Neural cell (in vitro differentiated cells): ENCODE data around the gene SMARCD1. TPM values are rescaled to one million over a fixed set of nuclear protein-coding genes. Genes with fewer than 3 reads are reported as not detected.

Source experiments
- H2AFZ ChIP-seq: fragments of 200-600, 300-800 bp; sonication (generic), shearing (Covaris generic); 2 replicates; pipeline ENCODE4 v1.6.0; 2014; ENCODE audit warnings: low read depth, mild to moderate bottlenecking, antibody characterized with exemption, low read length, moderate library complexity
- H3F3A ChIP-seq: fragments of 200-600 bp; shearing (Covaris generic); 2 replicates; pipeline ENCODE4 v1.6.1; 2016; ENCODE audit warnings: mild to moderate bottlenecking, moderate library complexity, mixed read lengths, antibody characterized with exemption, low read length; ENCODE audit not compliant: insufficient read depth, poor library complexity, severe bottlenecking
- H3K27ac ChIP-seq: fragments of 200-600, 300-800 bp; sonication (generic), shearing (Covaris generic); 2 replicates; pipeline ENCODE4 v1.5.1; 2014; ENCODE audit warnings: mild to moderate bottlenecking, low read length, moderate library complexity
- H3K27me3 ChIP-seq: fragments of 300-800, 200-600 bp; sonication (generic), shearing (Covaris generic); 2 replicates; pipeline ENCODE4 v1.6.0; 2014; ENCODE audit warnings: mild to moderate bottlenecking, low read depth, low read length, moderate library complexity; ENCODE audit not compliant: insufficient read depth
- H3K36me3 ChIP-seq: fragments of 300-800, 200-600 bp; sonication (generic), shearing (Covaris generic); 2 replicates; pipeline ENCODE4 v1.5.1; 2014; ENCODE audit warnings: mild to moderate bottlenecking, antibody characterized with exemption, low read length, moderate library complexity; ENCODE audit not compliant: insufficient read depth
- H3K4me2 ChIP-seq: fragments of 300-800, 200-600 bp; sonication (generic), shearing (Covaris generic); 2 replicates; pipeline ENCODE4 v1.6.0; 2014; ENCODE audit warnings: mild to moderate bottlenecking, low read length
- H3K4me3 ChIP-seq: fragments of 300-800, 200-600 bp; sonication (generic), shearing (Covaris generic); 2 replicates; pipeline ENCODE4 v1.5.1; 2014; ENCODE audit warnings: mild to moderate bottlenecking, low read length, moderate library complexity
- H3K79me2 ChIP-seq: fragments of 200-600 bp; shearing (Covaris generic); replicated peaks from 2 replicates; pipeline ENCODE4 v1.6.0; 2014; ENCODE audit warnings: mild to moderate bottlenecking, low read length, moderate library complexity; ENCODE audit not compliant: insufficient read depth
- H3K9ac ChIP-seq: fragments of 300-800, 200-600 bp; sonication (generic), shearing (Covaris generic); 2 replicates; pipeline ENCODE4 v1.6.1; 2016; ENCODE audit warnings: mild to moderate bottlenecking, low read length, mixed read lengths
- H3K9me2 ChIP-seq: fragments of 200-600 bp; shearing (Covaris generic); 2 replicates; pipeline ENCODE4 v1.6.1; 2016; ENCODE audit warnings: mild to moderate bottlenecking, low read length, mixed read lengths; ENCODE audit not compliant: insufficient read depth
- H3K9me3 ChIP-seq: fragments of 200-600, 300-800 bp; sonication (generic), shearing (Covaris generic); 2 replicates; pipeline ENCODE4 v1.6.1; 2016; ENCODE audit warnings: mild to moderate bottlenecking, mixed run types, low read length, moderate library complexity, mixed read lengths
- H4K20me1 ChIP-seq: fragments of 200-600 bp; shearing (Covaris generic); 2 replicates; pipeline ENCODE4 v1.6.1; 2016; ENCODE audit warnings: mild to moderate bottlenecking, mixed run types; ENCODE audit not compliant: insufficient read depth
- EP300 ChIP-seq: fragments of 450-650 bp; conservative IDR thresholded peaks from 2 replicates; pipeline ENCODE4 v1.6.1; 2014; ENCODE audit warnings: antibody characterized with exemption, mild to moderate bottlenecking, moderate library complexity; ENCODE audit not compliant: poor library complexity, severe bottlenecking
- EZH2 ChIP-seq: fragments of 200-600, 300-800 bp; shearing (Covaris generic), sonication (generic); IDR thresholded peaks from 2 replicates; pipeline ENCODE4 v1.6.1; 2014; ENCODE audit warnings: antibody characterized with exemption, low read length, borderline replicate concordance, mild to moderate bottlenecking; ENCODE audit not compliant: insufficient read depth, poor library complexity, severe bottlenecking
- MXI1 ChIP-seq: fragments of 450-650 bp; conservative IDR thresholded peaks from 2 replicates; pipeline ENCODE4 v1.6.1; 2014; ENCODE audit warnings: antibody characterized with exemption, mild to moderate bottlenecking; ENCODE audit not compliant: poor library complexity, severe bottlenecking
- POLR2AphosphoS5 ChIP-seq: IDR thresholded peaks from 2 replicates; pipeline ENCODE4 v1.6.1; 2012
- RAD21 ChIP-seq: fragments of 450-650 bp; conservative IDR thresholded peaks from 2 replicates; pipeline ENCODE4 v1.6.1; 2014; ENCODE audit warnings: antibody characterized with exemption, mild to moderate bottlenecking, moderate library complexity
- SMC3 ChIP-seq: fragments of 450-650 bp; conservative IDR thresholded peaks from 2 replicates; pipeline ENCODE4 v1.6.1; 2014; ENCODE audit warnings: antibody characterized with exemption, mild to moderate bottlenecking, moderate library complexity; ENCODE audit not compliant: poor library complexity
- TAF1 ChIP-seq: IDR thresholded peaks from 2 replicates; pipeline ENCODE4 v1.6.1; 2012; ENCODE audit warnings: low read depth
- polyA minus RNA-seq: library from RNA; depleted of rRNA, polyadenylated mRNA; stranded (reverse); fragments of >200 nt; gene quantifications from 2 replicates; pipeline ENCODE4 v1.2.3, GENCODE V29; 2014
- polyA plus RNA-seq: library from polyadenylated mRNA; depleted of rRNA; stranded (reverse); fragments of >200 nt; gene quantifications from 2 replicates; pipeline ENCODE4 v1.2.3, GENCODE V29; 2014
- TF ChIP-seq, protein P1 (sequence below): IDR thresholded peaks from 2 replicates; pipeline ENCODE4 v1.6.1; 2012; ENCODE audit warnings: borderline replicate concordance
- TF ChIP-seq, protein P2 (sequence below): fragments of 450-650 bp; IDR thresholded peaks from 2 replicates; pipeline ENCODE4 v1.5.1; 2014; ENCODE audit warnings: antibody characterized with exemption, mild to moderate bottlenecking, moderate library complexity; ENCODE audit not compliant: poor library complexity, severe bottlenecking

The SMARCD1 gene
- 90.9 and 117 TPM in 2 replicates for polyA plus RNA-seq
- polyA minus RNA-seq = 158 and 204 TPM in 2 replicates

DNA sequence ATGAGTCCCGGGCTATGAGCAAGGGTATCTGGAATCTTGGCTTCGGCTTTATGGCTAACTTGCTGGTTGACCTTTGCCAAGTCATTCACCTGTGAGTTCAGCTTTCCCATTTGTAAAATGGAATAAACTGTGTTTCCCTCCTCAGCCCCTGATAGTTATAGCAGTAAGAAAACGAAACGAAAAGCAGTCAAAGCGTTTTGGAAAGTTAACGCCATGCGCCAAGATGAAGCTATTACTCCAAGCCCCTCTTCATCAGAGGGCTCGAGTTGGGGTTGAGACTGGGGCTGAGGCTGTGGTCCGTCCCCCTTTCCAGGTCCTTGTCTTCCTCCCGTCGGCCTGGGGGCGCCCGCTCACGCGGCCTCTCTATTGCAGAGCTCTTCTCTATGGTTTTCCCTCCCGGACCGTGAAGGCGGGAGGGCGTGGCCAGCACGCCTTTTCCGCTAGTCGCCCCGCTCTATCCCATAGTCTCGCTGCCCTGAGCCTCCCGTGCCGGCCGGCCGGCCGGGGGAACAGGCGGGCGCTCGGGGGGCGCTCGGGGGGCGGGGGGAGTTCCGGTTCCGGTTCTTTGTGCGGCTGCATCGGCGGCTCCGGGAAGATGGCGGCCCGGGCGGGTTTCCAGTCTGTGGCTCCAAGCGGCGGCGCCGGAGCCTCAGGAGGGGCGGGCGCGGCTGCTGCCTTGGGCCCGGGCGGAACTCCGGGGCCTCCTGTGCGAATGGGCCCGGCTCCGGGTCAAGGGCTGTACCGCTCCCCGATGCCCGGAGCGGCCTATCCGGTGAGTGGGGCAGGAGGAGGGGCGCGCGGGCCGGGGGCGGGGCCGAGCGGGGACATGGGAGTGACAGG is at the start of gene SMARCD1:
TSS of gene SMARCD1 (plus strand) at position 568 of the 840 bp plus-strand sequence. CDS start at position 596, 28 bp downstream.
- TF ChIP-seq, protein P1, sequence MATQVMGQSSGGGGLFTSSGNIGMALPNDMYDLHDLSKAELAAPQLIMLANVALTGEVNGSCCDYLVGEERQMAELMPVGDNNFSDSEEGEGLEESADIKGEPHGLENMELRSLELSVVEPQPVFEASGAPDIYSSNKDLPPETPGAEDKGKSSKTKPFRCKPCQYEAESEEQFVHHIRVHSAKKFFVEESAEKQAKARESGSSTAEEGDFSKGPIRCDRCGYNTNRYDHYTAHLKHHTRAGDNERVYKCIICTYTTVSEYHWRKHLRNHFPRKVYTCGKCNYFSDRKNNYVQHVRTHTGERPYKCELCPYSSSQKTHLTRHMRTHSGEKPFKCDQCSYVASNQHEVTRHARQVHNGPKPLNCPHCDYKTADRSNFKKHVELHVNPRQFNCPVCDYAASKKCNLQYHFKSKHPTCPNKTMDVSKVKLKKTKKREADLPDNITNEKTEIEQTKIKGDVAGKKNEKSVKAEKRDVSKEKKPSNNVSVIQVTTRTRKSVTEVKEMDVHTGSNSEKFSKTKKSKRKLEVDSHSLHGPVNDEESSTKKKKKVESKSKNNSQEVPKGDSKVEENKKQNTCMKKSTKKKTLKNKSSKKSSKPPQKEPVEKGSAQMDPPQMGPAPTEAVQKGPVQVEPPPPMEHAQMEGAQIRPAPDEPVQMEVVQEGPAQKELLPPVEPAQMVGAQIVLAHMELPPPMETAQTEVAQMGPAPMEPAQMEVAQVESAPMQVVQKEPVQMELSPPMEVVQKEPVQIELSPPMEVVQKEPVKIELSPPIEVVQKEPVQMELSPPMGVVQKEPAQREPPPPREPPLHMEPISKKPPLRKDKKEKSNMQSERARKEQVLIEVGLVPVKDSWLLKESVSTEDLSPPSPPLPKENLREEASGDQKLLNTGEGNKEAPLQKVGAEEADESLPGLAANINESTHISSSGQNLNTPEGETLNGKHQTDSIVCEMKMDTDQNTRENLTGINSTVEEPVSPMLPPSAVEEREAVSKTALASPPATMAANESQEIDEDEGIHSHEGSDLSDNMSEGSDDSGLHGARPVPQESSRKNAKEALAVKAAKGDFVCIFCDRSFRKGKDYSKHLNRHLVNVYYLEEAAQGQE = peak; percentile 72
- TF ChIP-seq TAF1 (peak; percentile 77), POLR2AphosphoS5 (peak; percentile 89), RAD21 (peak; percentile 25), SMC3 (peak; percentile 44), EZH2 (no peak), MXI1 (peak; percentile 70), EP300 (no peak)
- TF ChIP-seq, protein P2, sequence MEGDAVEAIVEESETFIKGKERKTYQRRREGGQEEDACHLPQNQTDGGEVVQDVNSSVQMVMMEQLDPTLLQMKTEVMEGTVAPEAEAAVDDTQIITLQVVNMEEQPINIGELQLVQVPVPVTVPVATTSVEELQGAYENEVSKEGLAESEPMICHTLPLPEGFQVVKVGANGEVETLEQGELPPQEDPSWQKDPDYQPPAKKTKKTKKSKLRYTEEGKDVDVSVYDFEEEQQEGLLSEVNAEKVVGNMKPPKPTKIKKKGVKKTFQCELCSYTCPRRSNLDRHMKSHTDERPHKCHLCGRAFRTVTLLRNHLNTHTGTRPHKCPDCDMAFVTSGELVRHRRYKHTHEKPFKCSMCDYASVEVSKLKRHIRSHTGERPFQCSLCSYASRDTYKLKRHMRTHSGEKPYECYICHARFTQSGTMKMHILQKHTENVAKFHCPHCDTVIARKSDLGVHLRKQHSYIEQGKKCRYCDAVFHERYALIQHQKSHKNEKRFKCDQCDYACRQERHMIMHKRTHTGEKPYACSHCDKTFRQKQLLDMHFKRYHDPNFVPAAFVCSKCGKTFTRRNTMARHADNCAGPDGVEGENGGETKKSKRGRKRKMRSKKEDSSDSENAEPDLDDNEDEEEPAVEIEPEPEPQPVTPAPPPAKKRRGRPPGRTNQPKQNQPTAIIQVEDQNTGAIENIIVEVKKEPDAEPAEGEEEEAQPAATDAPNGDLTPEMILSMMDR = peak; percentile 88
- H2AFZ ChIP-seq = peak within 1 kb of the TSS; percentile 69

DNA sequence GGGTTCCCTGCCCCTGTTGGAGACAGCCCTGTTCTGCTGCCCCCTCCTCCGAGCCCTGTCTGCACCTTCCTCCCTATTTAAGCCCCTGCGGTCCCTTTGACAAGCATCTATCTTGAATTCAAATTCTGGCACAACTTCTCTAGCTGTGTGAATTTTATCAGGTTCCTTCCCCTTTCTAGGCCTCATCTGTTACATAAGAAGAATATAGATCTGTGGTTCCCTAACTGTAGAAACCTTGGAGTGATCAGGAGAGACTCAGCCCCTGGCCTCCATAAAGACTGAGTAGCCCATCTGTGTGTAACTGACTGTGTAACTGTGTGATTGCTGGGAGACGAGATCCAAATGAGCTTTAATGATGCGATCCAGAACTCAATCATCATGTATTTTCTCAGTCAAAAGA is 46.8 kb upstream of the SMARCD1 start:
- Histone ChIP-seq H3K27ac (no peak overlapping the region), H3K4me3 (no peak overlapping the region), H3K79me2 (no peaks in the 10 kb centered on the region), H3K36me3 (no peaks in the 10 kb centered on the region), H3K9me3 (no peaks in the 10 kb centered on the region), H3K9ac (no peak overlapping the region), H3F3A (no peaks in the 10 kb centered on the region), H4K20me1 (no peaks in the 10 kb centered on the region), H3K9me2 (no peaks in the 10 kb centered on the region), H3K4me2 (no peak overlapping the region), H2AFZ (no peak overlapping the region), H3K27me3 (no peaks in the 10 kb centered on the region)
- TF ChIP-seq, protein P1 = no peak
- TF ChIP-seq TAF1 (no peak), EP300 (no peak), MXI1 (no peak), SMC3 (no peak), EZH2 (no peak)
- TF ChIP-seq, protein P2 = no peak

More for the DNA sequence above, at the start of gene SMARCD1:
- Histone ChIP-seq H3F3A (peaks cover 4% of the 10 kb centered on the region), H3K27me3 (no peaks in the 10 kb centered on the region), H3K4me2 (peak within 1 kb of the TSS; percentile 71), H3K27ac (peak within 1 kb of the TSS; percentile 90), H3K79me2 (peaks cover 15% of the 10 kb centered on the region), H3K9me2 (no peaks in the 10 kb centered on the region), H3K4me3 (peak within 1 kb of the TSS; percentile 90), H4K20me1 (no peaks in the 10 kb centered on the region), H3K9ac (peak within 1 kb of the TSS; percentile 91), H3K36me3 (no peaks in the 10 kb centered on the region), H3K9me3 (no peaks in the 10 kb centered on the region)
